Common myeloid progenitor, CD34-positive (primary cell): ENCODE measurements around the gene NTHL1.

Source experiments
- CTCF ChIA-PET: fragments of 350-600 bp; sonication (Branson Sonifier 250); formaldehyde crosslinking; loops from one replicate; lab custom pipeline; 2021; ENCODE audit warnings: antibody characterized with exemption; lab: Charles Lee
- POLR2A ChIA-PET: fragments of 350-600 bp; sonication (Branson Sonifier 250); formaldehyde crosslinking; loops from one replicate; lab custom pipeline; 2021; ENCODE audit warnings: antibody characterized with exemption; lab: Charles Lee
- DNase-seq, 3 donors: peaks; one replicate each; pipeline versions ENCODE4 v3.0.0 to v3.0.0-alpha.2; 2013
- H3K27ac ChIP-seq, 2 experiments: 1 replicate in 1 of 2; 2 replicates in 1 of 2; pipeline ENCODE4 v1.7.0; 2013; ENCODE audit warnings: inconsistent platforms in 2 of 2, low read length in 2 of 2, mild to moderate bottlenecking in 2 of 2, low read depth in 1 of 2, moderate library complexity in 1 of 2; ENCODE audit not compliant: severe bottlenecking in 2 of 2, insufficient read depth in 1 of 2, poor library complexity in 1 of 2
- H3K27me3 ChIP-seq, 5 experiments: replicated peaks in 2 of 5; 1 replicate in 3 of 5; 2 replicates in 2 of 5; pipeline versions ENCODE4 v1.6.1 to v1.7.0; 2013; ENCODE audit warnings: low read length in 4 of 5, mild to moderate bottlenecking in 2 of 5, moderate library complexity in 2 of 5, inconsistent platforms in 1 of 5; ENCODE audit not compliant: insufficient read depth in 5 of 5, control insufficient read depth in 4 of 5
- H3K36me3 ChIP-seq, 4 experiments: 1 replicate in 2 of 4; 2 replicates in 2 of 4; pipeline versions ENCODE4 v1.6.1 to v1.7.0; 2013; ENCODE audit warnings: low read length in 3 of 4, control low read depth in 1 of 4, mild to moderate bottlenecking in 1 of 4; ENCODE audit not compliant: control insufficient read depth in 4 of 4, insufficient read depth in 4 of 4
- H3K4me1 ChIP-seq, 4 experiments: 1 replicate in 3 of 4; 2 replicates in 1 of 4; pipeline versions ENCODE4 v1.6.1 to v1.7.1; 2013; ENCODE audit warnings: low read length in 3 of 4, mild to moderate bottlenecking in 3 of 4, control low read depth in 1 of 4, inconsistent platforms in 1 of 4, moderate library complexity in 1 of 4; ENCODE audit not compliant: control insufficient read depth in 4 of 4, insufficient read depth in 4 of 4; ENCODE audit errors: control extremely low read depth in 1 of 4
- H3K4me3 ChIP-seq, 7 experiments: 1 replicate in 4 of 7; 2 replicates in 3 of 7; pipeline versions ENCODE4 v1.5.1 to v1.7.0; 2013; ENCODE audit warnings: mild to moderate bottlenecking in 7 of 7, low read length in 6 of 7, moderate library complexity in 6 of 7, inconsistent platforms in 2 of 7, low read depth in 2 of 7, control low read depth in 1 of 7; ENCODE audit not compliant: insufficient read depth in 4 of 7, control insufficient read depth in 1 of 7; ENCODE audit errors: extremely low read depth in 1 of 7
- H3K9me3 ChIP-seq, 5 experiments: 1 replicate in 4 of 5; 2 replicates in 1 of 5; pipeline versions ENCODE4 v1.6.1 to v1.7.1; 2013; ENCODE audit warnings: low read length in 4 of 5, mild to moderate bottlenecking in 2 of 5, inconsistent platforms in 1 of 5, low read depth in 1 of 5, moderate library complexity in 1 of 5; ENCODE audit not compliant: control insufficient read depth in 4 of 5, insufficient read depth in 2 of 5; ENCODE audit errors: control extremely low read depth in 1 of 5
- WGBS: methylation state at CpG from one replicate; pipeline ENCODE4 v1.1.5; 2013; ENCODE audit not compliant: insufficient coverage; 5-methylcytosine and 5-hydroxymethylcytosine counted together

Gene NTHL1

GRCh38 chr16:2083876-2084780 is 36.5 kb upstream of the NTHL1 start:
- DNase-seq = no peak
- Histone ChIP-seq H3K4me3 (no peak overlapping the region), H3K27ac (no peak overlapping the region), H3K36me3 (peaks cover 5 to 94% (median 55%) of the 10 kb centered on the region in 4 experiments), H3K27me3 (no peaks in the 10 kb centered on the region), H3K9me3 (no peaks in the 10 kb centered on the region), H3K4me1 (no peaks in the 10 kb centered on the region)
- 96% methylated on average over 33 of the region's 44 CpGs for WGBS
- ChIA-PET CTCF (interaction anchor here (1.0 to 1.4 kb wide), 2 partner anchors 56 to 80 kb away, joined by 3 read pairs; no protein-coding TSS in a partner anchor), POLR2A (no interaction called here)

GRCh38 chr16:2083409-2083808 is 35.8 kb upstream of the NTHL1 start:
- H3K27me3 ChIP-seq = no peaks in the 10 kb centered on the region
- no peaks in the 10 kb centered on the region for H3K4me1 ChIP-seq
- DNase-seq = no peak
- 96% methylated on average over 18 of the region's 19 CpGs for WGBS
- no peak overlapping the region for H3K4me3 ChIP-seq
- ChIA-PET POLR2A (no interaction called here), CTCF (interaction anchor here (1.5 kb wide), 1 partner anchor 11 kb away, joined by 3 read pairs; no protein-coding TSS in a partner anchor)
- no peak overlapping the region for H3K27ac ChIP-seq
- H3K9me3 ChIP-seq = no peaks in the 10 kb centered on the region
- peaks cover 5 to 94% (median 57%) of the 10 kb centered on the region in 4 experiments for H3K36me3 ChIP-seq

- Histone ChIP-seq H3K36me3 (peaks cover 5 to 93% (median 55%) of the 10 kb centered on the region in 4 experiments), H3K4me1 (no peaks in the 10 kb centered on the region), H3K27ac (no peak overlapping the region), H3K4me3 (no peak overlapping the region), H3K27me3 (no peaks in the 10 kb centered on the region), H3K9me3 (no peaks in the 10 kb centered on the region)
- 88% methylated on average over 15 of the region's 16 CpGs for WGBS
- DNase-seq = no peak
- ChIA-PET CTCF (interaction anchor here (1.3 to 1.5 kb wide), 2 partner anchors 10 to 28 kb away, joined by 3 read pairs; no protein-coding TSS in a partner anchor), POLR2A (interaction anchor here (1.3 kb wide), 1 partner anchor 73 kb away, joined by 4 read pairs; the partner anchor contains the start of gene TRAF7)
These were observed 35.3 kb upstream of the NTHL1 start for GRCh38 chr16:2082983-2083364.

- Histone ChIP-seq H3K27ac (no peak overlapping the region), H3K9me3 (no peaks in the 10 kb centered on the region), H3K4me3 (no peak overlapping the region), H3K36me3 (peaks cover 5 to 90% (median 54%) of the 10 kb centered on the region in 4 experiments), H3K27me3 (no peaks in the 10 kb centered on the region), H3K4me1 (no peaks in the 10 kb centered on the region)
- no peak for DNase-seq
- ChIA-PET CTCF (interaction anchor here (1.3 to 1.5 kb wide), 2 partner anchors 10 to 27 kb away, joined by 3 read pairs; no protein-coding TSS in a partner anchor), POLR2A (interaction anchor here (1.3 kb wide), 1 partner anchor 73 kb away, joined by 4 read pairs; the partner anchor contains the start of gene TRAF7)
- WGBS = 96% methylated on average over 30 of the region's 32 CpGs
These were observed 34.7 kb upstream of the NTHL1 start for GRCh38 chr16:2082171-2082982.

GRCh38 chr16:2081201-2082084 is 33.8 kb upstream of the NTHL1 start:
- DNase-seq = no peak
- POLR2A ChIA-PET = interaction anchor here (1.3 kb wide), 1 partner anchor 74 kb away, joined by 4 read pairs; the partner anchor contains the start of gene TRAF7
- Histone ChIP-seq H3K27me3 (no peaks in the 10 kb centered on the region), H3K27ac (no peak overlapping the region), H3K36me3 (peaks cover 7 to 89% (median 54%) of the 10 kb centered on the region in 4 experiments), H3K9me3 (no peaks in the 10 kb centered on the region), H3K4me1 (no peaks in the 10 kb centered on the region), H3K4me3 (no peak overlapping the region)
- CTCF ChIA-PET = interaction anchor here (1.3 kb wide), 1 partner anchor 26 kb away, joined by 3 read pairs; no protein-coding TSS in a partner anchor
- 97% methylated on average over 33 of the region's 35 CpGs for WGBS

GRCh38 chr16:2079991-2080390 is 32.4 kb upstream of the NTHL1 start:
- Histone ChIP-seq H3K9me3 (no peaks in the 10 kb centered on the region), H3K4me1 (no peaks in the 10 kb centered on the region), H3K27ac (no peak overlapping the region), H3K27me3 (no peaks in the 10 kb centered on the region), H3K36me3 (peaks cover 7 to 86% (median 54%) of the 10 kb centered on the region in 4 experiments), H3K4me3 (no peak overlapping the region)
- ChIA-PET POLR2A (no interaction called here), CTCF (interaction anchor here (0.5 to 2.1 kb wide), 3 partner anchors 24 to 72 kb away, joined by 3 to 5 read pairs (median 4); no protein-coding TSS in a partner anchor)
- WGBS = 92% methylated on average over 13 of the region's 16 CpGs
- DNase-seq = no peak
